K562 (cell line): ENCODE data around the gene ITGA7. TPM values are rescaled to one million over a fixed set of nuclear protein-coding genes. Genes with fewer than 3 reads are reported as not detected.

Experiments used
- ARID2 ChIP-seq: fragments of 450-650 bp; IDR thresholded peaks from 2 replicates; pipeline ENCODE4 v1.6.1; 2017; ENCODE audit warnings: antibody characterized with exemption, mild to moderate bottlenecking
- BRD9 ChIP-seq: fragments of 450-650 bp; IDR thresholded peaks from 2 replicates; pipeline ENCODE4 v1.6.1; 2018; ENCODE audit warnings: low read depth; ENCODE audit not compliant: partially characterized antibody
- CAMTA2 ChIP-seq: fragments of 250-450 bp; sonication (Bioruptor Pico); conservative IDR thresholded peaks from 2 replicates; pipeline ENCODE4 v1.5.1; 2022
- CBFA2T3 ChIP-seq: fragments of 450-650 bp; IDR thresholded peaks from 2 replicates; pipeline ENCODE4 v1.6.1; 2017
- ELF1 ChIP-seq: fragments of 200-800 bp; sonication (Bioruptor generic); IDR thresholded peaks from 2 replicates; pipeline ENCODE4 v1.6.1; 2016; ENCODE audit warnings: missing genetic modification characterization, missing compliant biosample characterization
- EWSR1 ChIP-seq: fragments of 450-650 bp; IDR thresholded peaks from 2 replicates; pipeline ENCODE4 v1.6.1; 2018; ENCODE audit warnings: borderline replicate concordance, mild to moderate bottlenecking, low read depth, moderate library complexity; ENCODE audit not compliant: partially characterized antibody
- IFI16 ChIP-seq: fragments of 250-450 bp; sonication (Bioruptor Pico); IDR thresholded peaks from 2 replicates; pipeline ENCODE4 v2.1.2; 2022; ENCODE audit warnings: mild to moderate bottlenecking, inconsistent platforms
- KLF16 ChIP-seq: IDR thresholded peaks from 2 replicates; pipeline ENCODE4 v1.6.1; 2016; ENCODE audit warnings: antibody characterized with exemption
- MAFK ChIP-seq: IDR thresholded peaks from 2 replicates; pipeline ENCODE4 v1.6.1; 2011; ENCODE audit warnings: low read length, improper control_type of control experiment
- NR2C2 ChIP-seq, 2 experiments: fragments of 200-800 bp in 1 of 2; sonication (Bioruptor generic) in 1 of 2; sonication (generic) in 1 of 2; formaldehyde crosslinking in 1 of 2; IDR thresholded peaks; 2 replicates each; pipeline versions ENCODE4 v1.6.1 to v1.8.0; 2016 to 2022; ENCODE audit warnings: mild to moderate bottlenecking in 1 of 2, missing compliant biosample characterization in 1 of 2, missing genetic modification characterization in 1 of 2, missing genetic modification reagents in 1 of 2
- SIX5 ChIP-seq, 2 experiments: IDR thresholded peaks; 2 replicates each; pipeline ENCODE4 v1.6.1; 2011; ENCODE audit warnings: low read length in 2 of 2, borderline replicate concordance in 1 of 2, low read depth in 1 of 2, mild to moderate bottlenecking in 1 of 2, moderate library complexity in 1 of 2; ENCODE audit not compliant: insufficient read depth in 1 of 2
- SMARCA5 ChIP-seq: fragments of 450-650 bp; IDR thresholded peaks from 2 replicates; pipeline ENCODE4 v1.6.1; 2016
- TFAP4 ChIP-seq: sonication (generic); formaldehyde crosslinking; IDR thresholded peaks from 2 replicates; pipeline ENCODE4 v1.8.0; 2022; ENCODE audit warnings: missing genetic modification reagents, mild to moderate bottlenecking, moderate library complexity, borderline replicate concordance
- ZFP1 ChIP-seq: fragments of 450-650 bp; formaldehyde crosslinking; IDR thresholded peaks from 2 replicates; pipeline ENCODE4 v1.4.0; 2020; ENCODE audit warnings: mild to moderate bottlenecking, mixed read lengths
- ZNF263 ChIP-seq: sonication (generic); formaldehyde crosslinking; IDR thresholded peaks from 2 replicates; pipeline ENCODE4 v1.8.0; 2022; ENCODE audit warnings: mild to moderate bottlenecking, missing genetic modification reagents, borderline replicate concordance
- ZNF764 ChIP-seq: fragments of 250-450 bp; sonication (Bioruptor Pico); IDR thresholded peaks from 2 replicates; pipeline ENCODE4 v1.4.0; 2020; ENCODE audit warnings: low read depth, mild to moderate bottlenecking, moderate library complexity
- ZSCAN32 ChIP-seq: fragments of 450-650 bp; formaldehyde crosslinking; IDR thresholded peaks from 2 replicates; pipeline ENCODE4 v1.4.0; 2020; ENCODE audit warnings: mild to moderate bottlenecking, moderate library complexity
- polyA plus RNA-seq, 8 experiments: library from polyadenylated mRNA; depleted of rRNA in 4 of 8; stranded (reverse) in 5 of 8; unstranded in 3 of 8; fragments of >200 nt; fragmentation: Nextera tagmentation in 2 of 8; fragmentation: Illumina TruSeq in 1 of 8; extraction: Ambion mirVana in 2 of 8; extraction: Trizol in 1 of 8; gene quantifications; 2 replicates each; pipeline versions ENCODE4 v1.2.1 to v1.2.3, GENCODE V29; 2011 to 2014; ENCODE audit warnings: inconsistent platforms in 1 of 8, missing spikeins in 1 of 8
- total RNA-seq, 7 experiments: library from RNA; depleted of rRNA in 6 of 7; stranded (reverse); fragments of >200 nt in 6 of 7; fragmentation: Illumina TruSeq in 2 of 7; extraction: Trizol in 2 of 7; gene quantifications; 2 replicates each; pipeline versions ENCODE4 v1.2.1 to v1.2.3, GENCODE V29; 2011 to 2021; ENCODE audit warnings: low replicate concordance in 1 of 7
- TF ChIP-seq, protein P1 (sequence below): fragments of 450-650 bp; formaldehyde crosslinking; IDR thresholded peaks from 2 replicates; pipeline ENCODE4 v1.4.0; 2020; ENCODE audit warnings: mild to moderate bottlenecking, moderate library complexity
- TF ChIP-seq, protein P2 (sequence below): fragments of 450-650 bp; IDR thresholded peaks from 2 replicates; pipeline ENCODE4 v1.6.1; 2018; ENCODE audit not compliant: partially characterized antibody
- TF ChIP-seq, protein P3 (sequence below): IDR thresholded peaks from 2 replicates; pipeline ENCODE4 v1.6.1; 2011; ENCODE audit not compliant: insufficient read length; ENCODE audit errors: extremely low read depth
- TF ChIP-seq, protein P4 (sequence below): fragments of 450-650 bp; IDR thresholded peaks from 2 replicates; pipeline ENCODE4 v1.6.1; 2016; ENCODE audit warnings: antibody characterized with exemption

Gene ITGA7
- total and polyA plus RNA-seq, 9 of the 15 experiments (the other 6 are each of a cell fraction or from before 2014, with no cell fraction given), result 0.11 to 2.3 (median 0.56) TPM; not detected in 1

DNA sequence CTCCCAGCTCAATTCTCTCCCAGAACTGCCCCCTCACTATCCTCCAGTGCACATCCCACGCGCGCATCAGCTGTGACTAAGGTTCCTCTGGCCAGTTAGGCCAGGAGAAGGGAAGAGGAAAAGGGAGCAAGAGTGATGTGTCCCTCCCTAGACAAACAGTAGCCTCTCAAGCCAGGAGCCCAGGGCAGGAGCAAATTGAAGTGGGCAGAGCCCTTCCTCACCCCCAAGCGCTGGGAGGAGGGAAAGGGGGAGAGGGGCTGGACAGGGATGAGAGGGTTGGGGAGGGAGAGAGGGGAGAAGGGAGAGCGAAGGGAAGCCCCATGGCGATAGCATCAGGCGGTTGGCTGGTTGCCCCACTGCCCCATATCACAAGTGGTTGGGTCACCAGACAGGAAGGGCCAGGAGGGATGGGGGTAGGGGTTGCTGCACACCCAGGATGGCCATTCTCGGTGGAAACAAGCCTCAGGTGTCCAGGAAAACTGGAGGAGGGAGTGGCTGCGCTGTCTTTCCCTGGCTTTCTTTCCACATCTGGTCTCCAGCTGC is 20.0 kb upstream of the ITGA7 start (continued):
- TF ChIP-seq, protein P1, sequence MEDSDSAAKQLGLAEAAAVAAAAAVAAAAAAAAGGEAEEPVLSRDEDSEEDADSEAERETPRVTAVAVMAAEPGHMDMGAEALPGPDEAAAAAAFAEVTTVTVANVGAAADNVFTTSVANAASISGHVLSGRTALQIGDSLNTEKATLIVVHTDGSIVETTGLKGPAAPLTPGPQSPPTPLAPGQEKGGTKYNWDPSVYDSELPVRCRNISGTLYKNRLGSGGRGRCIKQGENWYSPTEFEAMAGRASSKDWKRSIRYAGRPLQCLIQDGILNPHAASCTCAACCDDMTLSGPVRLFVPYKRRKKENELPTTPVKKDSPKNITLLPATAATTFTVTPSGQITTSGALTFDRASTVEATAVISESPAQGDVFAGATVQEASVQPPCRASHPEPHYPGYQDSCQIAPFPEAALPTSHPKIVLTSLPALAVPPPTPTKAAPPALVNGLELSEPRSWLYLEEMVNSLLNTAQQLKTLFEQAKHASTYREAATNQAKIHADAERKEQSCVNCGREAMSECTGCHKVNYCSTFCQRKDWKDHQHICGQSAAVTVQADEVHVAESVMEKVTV, result no peak
- no peak for TF ChIP-seq ARID2
- TF ChIP-seq SMARCA5, result no peak
- TF ChIP-seq EWSR1, result no peak
- TF ChIP-seq, protein P2, sequence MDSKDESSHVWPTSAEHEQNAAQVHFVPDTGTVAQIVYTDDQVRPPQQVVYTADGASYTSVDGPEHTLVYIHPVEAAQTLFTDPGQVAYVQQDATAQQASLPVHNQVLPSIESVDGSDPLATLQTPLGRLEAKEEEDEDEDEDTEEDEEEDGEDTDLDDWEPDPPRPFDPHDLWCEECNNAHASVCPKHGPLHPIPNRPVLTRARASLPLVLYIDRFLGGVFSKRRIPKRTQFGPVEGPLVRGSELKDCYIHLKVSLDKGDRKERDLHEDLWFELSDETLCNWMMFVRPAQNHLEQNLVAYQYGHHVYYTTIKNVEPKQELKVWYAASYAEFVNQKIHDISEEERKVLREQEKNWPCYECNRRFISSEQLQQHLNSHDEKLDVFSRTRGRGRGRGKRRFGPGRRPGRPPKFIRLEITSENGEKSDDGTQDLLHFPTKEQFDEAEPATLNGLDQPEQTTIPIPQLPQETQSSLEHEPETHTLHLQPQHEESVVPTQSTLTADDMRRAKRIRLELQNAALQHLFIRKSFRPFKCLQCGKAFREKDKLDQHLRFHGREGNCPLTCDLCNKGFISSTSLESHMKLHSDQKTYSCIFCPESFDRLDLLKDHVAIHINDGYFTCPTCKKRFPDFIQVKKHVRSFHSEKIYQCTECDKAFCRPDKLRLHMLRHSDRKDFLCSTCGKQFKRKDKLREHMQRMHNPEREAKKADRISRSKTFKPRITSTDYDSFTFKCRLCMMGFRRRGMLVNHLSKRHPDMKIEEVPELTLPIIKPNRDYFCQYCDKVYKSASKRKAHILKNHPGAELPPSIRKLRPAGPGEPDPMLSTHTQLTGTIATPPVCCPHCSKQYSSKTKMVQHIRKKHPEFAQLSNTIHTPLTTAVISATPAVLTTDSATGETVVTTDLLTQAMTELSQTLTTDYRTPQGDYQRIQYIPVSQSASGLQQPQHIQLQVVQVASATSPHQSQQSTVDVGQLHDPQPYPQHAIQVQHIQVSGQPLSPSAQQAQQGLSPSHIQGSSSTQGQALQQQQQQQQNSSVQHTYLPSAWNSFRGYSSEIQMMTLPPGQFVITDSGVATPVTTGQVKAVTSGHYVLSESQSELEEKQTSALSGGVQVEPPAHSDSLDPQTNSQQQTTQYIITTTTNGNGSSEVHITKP, result peak; percentile 29
- TF ChIP-seq, protein P3, sequence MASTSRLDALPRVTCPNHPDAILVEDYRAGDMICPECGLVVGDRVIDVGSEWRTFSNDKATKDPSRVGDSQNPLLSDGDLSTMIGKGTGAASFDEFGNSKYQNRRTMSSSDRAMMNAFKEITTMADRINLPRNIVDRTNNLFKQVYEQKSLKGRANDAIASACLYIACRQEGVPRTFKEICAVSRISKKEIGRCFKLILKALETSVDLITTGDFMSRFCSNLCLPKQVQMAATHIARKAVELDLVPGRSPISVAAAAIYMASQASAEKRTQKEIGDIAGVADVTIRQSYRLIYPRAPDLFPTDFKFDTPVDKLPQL, result no peak
- TF ChIP-seq ZNF263 (CRISPR knock-in tag), result peak; percentile 81
- TF ChIP-seq CBFA2T3, result 0 out of 2 replicates have a peak, but pooled peaks have one; percentile 25
- peak; percentile 87 for TF ChIP-seq TFAP4 (CRISPR knock-in tag)
- TF ChIP-seq ZSCAN32 (CRISPR knock-in tag), result no peak
- 0 out of 2 replicates have a peak, but pooled peaks have one; percentile 8 for TF ChIP-seq ZFP1 (CRISPR knock-in tag)
- no peak for TF ChIP-seq MAFK
- TF ChIP-seq, protein P4, sequence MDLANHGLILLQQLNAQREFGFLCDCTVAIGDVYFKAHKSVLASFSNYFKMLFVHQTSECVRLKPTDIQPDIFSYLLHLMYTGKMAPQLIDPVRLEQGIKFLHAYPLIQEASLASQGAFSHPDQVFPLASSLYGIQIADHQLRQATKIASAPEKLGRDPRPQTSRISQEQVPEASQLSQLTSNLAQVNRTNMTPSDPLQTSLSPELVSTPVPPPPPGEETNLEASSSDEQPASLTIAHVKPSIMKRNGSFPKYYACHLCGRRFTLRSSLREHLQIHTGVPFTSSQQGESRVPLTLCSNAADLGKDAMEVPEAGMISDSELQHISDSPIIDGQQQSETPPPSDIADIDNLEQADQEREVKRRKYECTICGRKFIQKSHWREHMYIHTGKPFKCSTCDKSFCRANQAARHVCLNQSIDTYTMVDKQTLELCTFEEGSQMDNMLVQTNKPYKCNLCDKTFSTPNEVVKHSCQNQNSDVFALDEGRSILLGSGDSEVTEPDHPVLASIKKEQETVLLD, result 0 out of 2 replicates have a peak, but pooled peaks have one; percentile 17
- TF ChIP-seq SIX5 (IDR thresholded peaks at IDR 0.05; ENCODE audit: borderline replicate concordance in 1 of 2, insufficient read depth in 1 of 2, low read depth in 1 of 2, low read length in 2 of 2), result no peak
- TF ChIP-seq NR2C2 (CRISPR knock-in tag; IDR thresholded peaks at IDR 0.05), result no peak
- peak; percentile 67; the same call in 1 of the 2 replicates for TF ChIP-seq NR2C2 (tag; IDR thresholded peaks at IDR 0.05)
- TF ChIP-seq ELF1 (tag), result peak; percentile 71
- TF ChIP-seq BRD9, result no peak
- no peak for TF ChIP-seq ZNF764 (CRISPR knock-in tag)
- no peak for TF ChIP-seq IFI16 (CRISPR knock-in tag)
- no peak for TF ChIP-seq CAMTA2
- no peak for TF ChIP-seq KLF16
